Daoy (cell line): ENCODE data around the gene INPP4B. TPM values are rescaled to one million over a fixed set of nuclear protein-coding genes. Genes with fewer than 3 reads are reported as not detected.

Experiments
- DNase-seq: peaks from one replicate; pipeline ENCODE4 v3.0.0-alpha.2; 2015; ENCODE audit warnings: low read depth
- total RNA-seq: library from RNA; depleted of rRNA; stranded (reverse); fragments of >200 nt; shearing (Covaris generic); gene quantifications from 2 replicates; pipeline ENCODE4 v1.2.3, GENCODE V29; 2014

Gene INPP4B
- total RNA-seq, 1 experiment from 2014 or later = 9.3 TPM

- DNase-seq = no peak
Observed at GRCh38 chr4:142238589-142238988, 607.5 kb downstream of the INPP4B start.

- no peak for DNase-seq
Observed at GRCh38 chr4:142236268-142236667, 609.8 kb downstream of the INPP4B start.

- DNase-seq = no peak
Observed at GRCh38 chr4:142231787-142232186, 614.3 kb downstream of the INPP4B start.

- DNase-seq = no peak
Observed at GRCh38 chr4:142230991-142231390, 615.1 kb downstream of the INPP4B start.

- DNase-seq = no peak
Observed at GRCh38 chr4:142226014-142226413, 620.1 kb downstream of the INPP4B start.

- DNase-seq = no peak
Observed at GRCh38 chr4:142222127-142222526, 624.0 kb downstream of the INPP4B start.

GRCh38 chr4:142218726-142219125 lies 627.4 kb downstream of the INPP4B start:
- no peak for DNase-seq

GRCh38 chr4:142211444-142211843 lies 634.7 kb downstream of the INPP4B start:
- DNase-seq = no peak

- DNase-seq = no peak
Observed at GRCh38 chr4:142203505-142203904, 642.6 kb downstream of the INPP4B start.

GRCh38 chr4:142202404-142203332 lies 643.4 kb downstream of the INPP4B start:
- no peak for DNase-seq

GRCh38 chr4:142201041-142201440 lies 645.1 kb downstream of the INPP4B start:
- no peak for DNase-seq

GRCh38 chr4:142194905-142195304 lies 651.2 kb downstream of the INPP4B start:
- DNase-seq = no peak

GRCh38 chr4:142191901-142192300 lies 654.2 kb downstream of the INPP4B start:
- DNase-seq = no peak

GRCh38 chr4:142181021-142181420 lies 665.1 kb downstream of the INPP4B start:
- no peak for DNase-seq

GRCh38 chr4:142169216-142169615 lies 676.9 kb downstream of the INPP4B start:
- no peak for DNase-seq

GRCh38 chr4:142168181-142168580 lies 677.9 kb downstream of the INPP4B start:
- DNase-seq = no peak

- DNase-seq = no peak
Observed at GRCh38 chr4:142164767-142165500, 681.2 kb downstream of the INPP4B start.

- DNase-seq = no peak
Observed at GRCh38 chr4:142161086-142161485, 685.0 kb downstream of the INPP4B start.

GRCh38 chr4:142160509-142160908 lies 685.6 kb downstream of the INPP4B start:
- DNase-seq = no peak

GRCh38 chr4:142158980-142159379 lies 687.1 kb downstream of the INPP4B start:
- DNase-seq = no peak

- DNase-seq = no peak
Observed at GRCh38 chr4:142156256-142156655, 689.8 kb downstream of the INPP4B start.

- DNase-seq = no peak
Observed at GRCh38 chr4:142155347-142155746, 690.8 kb downstream of the INPP4B start.

GRCh38 chr4:142150483-142150882 lies 695.6 kb downstream of the INPP4B start:
- DNase-seq = no peak
